CD14-positive monocyte (primary cell): ENCODE data around the gene MTCH1. TPM values are rescaled to one million over a fixed set of nuclear protein-coding genes. Genes with fewer than 3 reads are reported as not detected.
A peak's percentile ranks its signal among the peaks of the same experiment; 100 is the strongest.

Source experiments
- DNase-seq, 3 donors: peaks; one replicate each; pipeline ENCODE4 v3.0.0-alpha.2; 2011 to 2022
- H2AFZ ChIP-seq: 2 replicates; pipeline ENCODE4 v1.6.0; 2012; ENCODE audit warnings: mild to moderate bottlenecking, low read depth, low read length, inconsistent platforms; ENCODE audit not compliant: insufficient read depth, poor library complexity, severe bottlenecking
- H3K27ac ChIP-seq, 2 donors: 1 replicate in 1 of 2; 2 replicates in 1 of 2; pipeline ENCODE4 v1.5.1; 2012 to 2013; ENCODE audit warnings: low read length in 2 of 2, control low read depth in 1 of 2, inconsistent platforms in 1 of 2, low read depth in 1 of 2, mild to moderate bottlenecking in 1 of 2
- H3K27me3 ChIP-seq, 2 donors: one replicate each; pipeline versions ENCODE4 v1.6.0 to v1.6.1; 2011 to 2013; ENCODE audit warnings: low read length in 2 of 2; ENCODE audit not compliant: control insufficient read depth in 2 of 2, insufficient read depth in 2 of 2
- H3K36me3 ChIP-seq, 2 donors: replicated peaks in 1 of 2; 1 replicate in 1 of 2; 2 replicates in 1 of 2; pipeline versions ENCODE4 v1.5.1 to v1.6.1; 2012 to 2013; ENCODE audit warnings: low read length in 2 of 2, control low read depth in 1 of 2, inconsistent platforms in 1 of 2, mild to moderate bottlenecking in 1 of 2; ENCODE audit not compliant: insufficient read depth in 2 of 2, control insufficient read depth in 1 of 2
- H3K4me1 ChIP-seq, 2 donors: 1 replicate in 1 of 2; 2 replicates in 1 of 2; pipeline versions ENCODE4 v1.5.1 to v1.6.1; 2012 to 2013; ENCODE audit warnings: low read length in 2 of 2, control low read depth in 1 of 2, inconsistent platforms in 1 of 2, mild to moderate bottlenecking in 1 of 2, moderate library complexity in 1 of 2; ENCODE audit not compliant: insufficient read depth in 2 of 2, control insufficient read depth in 1 of 2
- H3K4me2 ChIP-seq: replicated peaks from 2 replicates; pipeline ENCODE3; 2012; ENCODE audit warnings: low read length, moderate library complexity, mild to moderate bottlenecking; ENCODE audit not compliant: poor library complexity, severe bottlenecking; ENCODE audit errors: extremely low read depth
- H3K4me3 ChIP-seq, 3 experiments: fragments of 200-600 bp in 1 of 3; sonication (generic) in 1 of 3; replicated peaks in 1 of 3; 1 replicate in 2 of 3; 2 replicates in 1 of 3; pipeline ENCODE4 v1.5.1; 2011 to 2013; ENCODE audit warnings: low read length in 3 of 3, mild to moderate bottlenecking in 3 of 3, control low read depth in 2 of 3, low read depth in 2 of 3, inconsistent platforms in 1 of 3, moderate library complexity in 1 of 3
- H3K79me2 ChIP-seq: 2 replicates; pipeline ENCODE4 v1.6.0; 2012; ENCODE audit warnings: mild to moderate bottlenecking, control low read depth, inconsistent platforms, low read length, moderate library complexity; ENCODE audit not compliant: insufficient read depth
- H3K9ac ChIP-seq: 2 replicates; pipeline ENCODE4 v1.6.0; 2017; ENCODE audit warnings: low read length, mild to moderate bottlenecking; ENCODE audit not compliant: insufficient read depth, poor library complexity, severe bottlenecking
- H3K9me3 ChIP-seq, 2 donors: replicated peaks in 1 of 2; 1 replicate in 1 of 2; 2 replicates in 1 of 2; pipeline versions ENCODE4 v1.5.1 to v1.6.1; 2012 to 2013; ENCODE audit warnings: low read length in 2 of 2, control low read depth in 1 of 2; ENCODE audit not compliant: control insufficient read depth in 1 of 2, insufficient read depth in 1 of 2
- H4K20me1 ChIP-seq: 2 replicates; pipeline ENCODE4 v1.6.0; 2012; ENCODE audit warnings: mild to moderate bottlenecking, low read length, control low read depth, moderate library complexity; ENCODE audit not compliant: insufficient read depth
- H3K27ac Mint-ChIP-seq, 7 donors: one replicate each; pipeline ENCODE4 v1.8.0; 2020; ENCODE audit warnings: mild to moderate bottlenecking in 7 of 7, mixed read lengths in 7 of 7, moderate library complexity in 6 of 7, inconsistent platforms in 2 of 7
- H3K27me3 Mint-ChIP-seq, 3 donors: one replicate each; pipeline ENCODE4 v1.8.0; 2021 to 2022; ENCODE audit warnings: low read depth in 3 of 3, mild to moderate bottlenecking in 3 of 3, mixed read lengths in 3 of 3, moderate library complexity in 3 of 3, inconsistent platforms in 1 of 3
- H3K36me3 Mint-ChIP-seq, 2 donors: one replicate each; pipeline ENCODE4 v1.8.0; 2020; ENCODE audit warnings: mixed read lengths in 2 of 2, inconsistent platforms in 1 of 2, mild to moderate bottlenecking in 1 of 2
- H3K4me1 Mint-ChIP-seq: one replicate; pipeline ENCODE4 v1.8.0; 2020; ENCODE audit warnings: mild to moderate bottlenecking, mixed read lengths
- H3K4me3 Mint-ChIP-seq, 2 donors: one replicate each; pipeline ENCODE4 v1.8.0; 2020; ENCODE audit warnings: mild to moderate bottlenecking in 2 of 2, mixed read lengths in 2 of 2, moderate library complexity in 1 of 2
- H3K9me3 Mint-ChIP-seq, 7 donors: one replicate each; pipeline ENCODE4 v1.8.0; 2020 to 2022; ENCODE audit warnings: mixed read lengths in 7 of 7, mild to moderate bottlenecking in 6 of 7, moderate library complexity in 6 of 7, inconsistent platforms in 2 of 7
- WGBS: methylation state at CpG from one replicate; pipeline ENCODE4 v1.1.5; 2013; ENCODE audit warnings: missing lambda C conversion rate; ENCODE audit not compliant: insufficient coverage; 5-methylcytosine and 5-hydroxymethylcytosine counted together
- intact Hi-C, 2 donors: fragments of 100-400 bp; cut with micrococcal nuclease; formaldehyde crosslinking; loops; one replicate each; pipeline versions ENCODE4 v1.15.0 to v1.15.1; 2023
- polyA plus RNA-seq, 3 donors: library from polyadenylated mRNA; depleted of rRNA in 1 of 3; unstranded in 2 of 3; stranded (reverse) in 1 of 3; fragments of 300-500 nt in 2 of 3; fragments of >200 nt in 1 of 3; fragmentation: Illumina TruSeq in 2 of 3; gene quantifications; 1 replicate in 2 of 3; 2 replicates in 1 of 3; pipeline ENCODE4 v1.2.3, GENCODE V29; 2012 to 2021
- TF ChIP-seq, protein P1 (sequence below): fragments of 200-600 bp; IDR thresholded peaks from one replicate; pipeline ENCODE4 v1.8.0; 2022; ENCODE audit warnings: antibody characterized with exemption, mild to moderate bottlenecking

The MTCH1 gene
- polyA plus RNA-seq, 3 donors, result 111 to 118 (median 111) TPM

DNA sequence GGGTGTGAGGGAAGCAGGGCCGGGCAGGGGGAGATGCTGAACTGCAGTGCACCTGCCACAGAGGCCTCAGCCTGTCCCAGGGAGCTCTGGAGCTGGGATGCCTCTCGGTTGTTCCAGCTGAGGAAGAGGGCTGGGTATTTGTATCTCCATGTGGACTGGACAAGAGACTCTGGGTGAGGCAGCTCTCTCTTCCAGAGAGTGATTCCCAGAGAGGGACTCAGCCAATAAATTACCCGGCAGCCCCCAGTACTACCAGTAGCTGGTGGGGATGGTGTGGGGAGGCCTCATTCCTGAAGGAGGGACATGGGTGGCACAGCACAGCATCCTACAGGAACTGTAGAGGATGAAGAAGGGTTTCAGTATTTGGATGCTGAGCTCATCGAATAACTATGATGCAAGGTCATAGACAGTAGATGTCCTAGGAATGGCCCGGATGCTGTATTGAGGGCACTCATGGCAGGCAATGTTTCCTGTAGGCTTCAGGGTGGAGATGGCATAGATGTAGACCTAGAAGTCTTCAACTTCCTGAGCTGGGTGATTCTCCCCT lies 20.9 kb upstream of the MTCH1 start:
- Histone ChIP-seq H2AFZ (no peak overlapping the region), H3K27ac (peak overlapping the region; percentile 86 to 94), H3K9ac (peak overlapping the region; percentile 70), H3K36me3 (peaks cover 30 to 33% of the 10 kb centered on the region in 2 donors), H3K79me2 (peaks cover 65% of the 10 kb centered on the region), H3K4me2 (peak overlapping the region; percentile 92), H3K4me1 (peaks cover 50 to 68% of the 10 kb centered on the region in 2 donors), H3K9me3 (no peaks in the 10 kb centered on the region), H3K27me3 (no peaks in the 10 kb centered on the region), H4K20me1 (peaks cover 47% of the 10 kb centered on the region), H3K4me3 (peak overlapping the region; percentile 87 to 93 (median 92))
- peaks cover 0 to 4% (median 0%) of the 10 kb centered on the region in 3 donors for H3K27me3 Mint-ChIP-seq
- DNase-seq, result peak in 2 of 3 donors; percentile 30 to 49
- H3K4me3 Mint-ChIP-seq, result peak overlapping the region; percentile 89 to 99
- intact Hi-C loops, result loop anchor here in 1 of 2 donors (2.0 kb wide), 1 partner anchor 20 kb away; the partner anchor contains the start of gene MTCH1
- H3K36me3 Mint-ChIP-seq, result peaks cover 22 to 39% of the 10 kb centered on the region in 2 donors
- peaks cover 0 to 2% (median 0%) of the 10 kb centered on the region in 7 donors for H3K9me3 Mint-ChIP-seq
- H3K27ac Mint-ChIP-seq, result peak overlapping the region; percentile 93 to 98 (median 96)
- 43% methylated on average over 3 of the region's 5 CpGs for WGBS
- H3K4me1 Mint-ChIP-seq, result peaks cover 61% of the 10 kb centered on the region
- TF ChIP-seq, protein P1, sequence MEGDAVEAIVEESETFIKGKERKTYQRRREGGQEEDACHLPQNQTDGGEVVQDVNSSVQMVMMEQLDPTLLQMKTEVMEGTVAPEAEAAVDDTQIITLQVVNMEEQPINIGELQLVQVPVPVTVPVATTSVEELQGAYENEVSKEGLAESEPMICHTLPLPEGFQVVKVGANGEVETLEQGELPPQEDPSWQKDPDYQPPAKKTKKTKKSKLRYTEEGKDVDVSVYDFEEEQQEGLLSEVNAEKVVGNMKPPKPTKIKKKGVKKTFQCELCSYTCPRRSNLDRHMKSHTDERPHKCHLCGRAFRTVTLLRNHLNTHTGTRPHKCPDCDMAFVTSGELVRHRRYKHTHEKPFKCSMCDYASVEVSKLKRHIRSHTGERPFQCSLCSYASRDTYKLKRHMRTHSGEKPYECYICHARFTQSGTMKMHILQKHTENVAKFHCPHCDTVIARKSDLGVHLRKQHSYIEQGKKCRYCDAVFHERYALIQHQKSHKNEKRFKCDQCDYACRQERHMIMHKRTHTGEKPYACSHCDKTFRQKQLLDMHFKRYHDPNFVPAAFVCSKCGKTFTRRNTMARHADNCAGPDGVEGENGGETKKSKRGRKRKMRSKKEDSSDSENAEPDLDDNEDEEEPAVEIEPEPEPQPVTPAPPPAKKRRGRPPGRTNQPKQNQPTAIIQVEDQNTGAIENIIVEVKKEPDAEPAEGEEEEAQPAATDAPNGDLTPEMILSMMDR, result no peak

DNA sequence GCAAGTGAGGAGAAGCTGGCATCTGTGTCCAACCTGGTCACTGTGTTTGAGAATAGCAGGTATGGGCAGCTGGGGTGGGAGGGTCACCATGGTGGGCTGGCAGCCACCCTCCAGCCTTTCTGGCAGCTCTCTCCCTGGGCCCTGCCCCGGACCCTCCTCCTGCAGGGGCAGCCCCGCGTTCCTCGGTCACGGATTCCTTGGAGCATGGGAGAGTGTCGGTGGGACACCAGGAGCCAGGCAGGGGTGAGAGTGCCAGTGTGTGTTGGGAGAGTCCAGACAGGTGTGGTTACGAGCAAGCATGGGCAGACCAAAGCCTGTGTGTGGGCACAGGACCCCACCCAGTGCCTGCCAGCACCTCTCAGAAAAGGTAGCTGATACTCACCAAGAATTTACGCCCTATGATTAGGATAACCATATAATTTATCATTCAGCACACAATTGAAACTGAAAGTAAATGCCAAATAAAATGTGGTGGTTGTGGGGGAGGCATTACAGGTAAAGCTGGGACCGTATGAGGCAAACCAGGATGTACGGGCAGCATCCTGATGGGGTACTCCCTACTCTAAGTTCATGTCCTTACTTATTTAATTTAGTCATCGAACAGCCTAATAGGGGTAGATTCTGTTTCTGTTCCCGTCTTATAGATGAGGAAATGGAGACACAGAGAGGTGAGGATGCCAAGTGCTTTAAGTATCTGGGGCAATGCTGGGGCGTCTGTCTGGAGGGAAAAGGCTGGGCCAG lies 20.0 kb upstream of the MTCH1 start:
- peak overlapping the region; percentile 92 for H3K4me2 ChIP-seq
- peaks cover 62% of the 10 kb centered on the region for H3K4me1 Mint-ChIP-seq
- intact Hi-C loops, result loop anchor here in 1 of 2 donors (2.0 kb wide), 1 partner anchor 19 kb away; the partner anchor contains the start of gene MTCH1
- DNase-seq, result peak in 2 of 3 donors; percentile 38 to 42
- H3K27ac ChIP-seq, result peak overlapping the region; percentile 86 to 94
- no peaks in the 10 kb centered on the region for H3K27me3 ChIP-seq
- H3K4me3 Mint-ChIP-seq, result peak overlapping the region; percentile 89 to 99
- peaks cover 38% of the 10 kb centered on the region for H4K20me1 ChIP-seq
- H3K9me3 Mint-ChIP-seq, result peaks cover 0 to 2% (median 0%) of the 10 kb centered on the region in 7 donors
- WGBS, result 20% methylated on average over 4 of the region's 13 CpGs
- H3K79me2 ChIP-seq, result peaks cover 57% of the 10 kb centered on the region
- H3K36me3 ChIP-seq, result peaks cover 22 to 25% of the 10 kb centered on the region in 2 donors
- peaks cover 0 to 4% (median 0%) of the 10 kb centered on the region in 3 donors for H3K27me3 Mint-ChIP-seq
- no peaks in the 10 kb centered on the region for H3K9me3 ChIP-seq
- H2AFZ ChIP-seq, result peak overlapping the region; percentile 55
- TF ChIP-seq, protein P1, result no peak
- H3K27ac Mint-ChIP-seq, result peak overlapping the region; percentile 93 to 98 (median 96)
- peak overlapping the region; percentile 70 for H3K9ac ChIP-seq
- H3K4me3 ChIP-seq, result peak overlapping the region; percentile 87 to 93 (median 92)
- peaks cover 56 to 75% of the 10 kb centered on the region in 2 donors for H3K4me1 ChIP-seq
- H3K36me3 Mint-ChIP-seq, result peaks cover 13 to 31% of the 10 kb centered on the region in 2 donors
